ENCODE results near the gene KAT8.

Gene KAT8

GRCh38 chr16:31074814-31075183 is 42.7 kb upstream of the KAT8 start:
- TF ChIP-seq CTCF (IDR thresholded peaks at IDR 0.05; ENCODE audit: unreplicated experiment in 3 of 3), result no peak
- Mint-ChIP-seq H3K27me3 (ENCODE audit: low read depth) (no peaks in the 10 kb centered on the region), H3K4me3 (peak overlapping the region; percentile 95 to 96 (median 95)), H3K27ac (peak overlapping the region; percentile 81 to 92 (median 91)), H3K4me1 (peaks cover 24% of the 10 kb centered on the region), H3K9me3 (no peaks in the 10 kb centered on the region), H3K36me3 (ENCODE audit: low read depth) (peaks cover 30% of the 10 kb centered on the region)

GRCh38 chr16:31076319-31076718 is 41.1 kb upstream of the KAT8 start:
- Mint-ChIP-seq H3K27me3 (ENCODE audit: low read depth) (no peaks in the 10 kb centered on the region), H3K4me3 (peak overlapping the region; percentile 95 to 96 (median 95)), H3K4me1 (peaks cover 24% of the 10 kb centered on the region), H3K36me3 (ENCODE audit: low read depth) (peaks cover 36% of the 10 kb centered on the region), H3K9me3 (no peaks in the 10 kb centered on the region), H3K27ac (no peak overlapping the region)
- TF ChIP-seq CTCF (IDR thresholded peaks at IDR 0.05; ENCODE audit: unreplicated experiment in 3 of 3), result no peak

- no peak overlapping the region for H3K4me3 Mint-ChIP-seq
- no peaks in the 10 kb centered on the region for H3K27me3 Mint-ChIP-seq (ENCODE audit: low read depth)
- H3K4me1 Mint-ChIP-seq, result peaks cover 18% of the 10 kb centered on the region
- H3K27ac Mint-ChIP-seq, result no peak overlapping the region
- TF ChIP-seq CTCF (IDR thresholded peaks at IDR 0.05; ENCODE audit: unreplicated experiment in 3 of 3), result no peak
- H3K36me3 Mint-ChIP-seq (ENCODE audit: low read depth), result peaks cover 36% of the 10 kb centered on the region
- H3K9me3 Mint-ChIP-seq, result no peaks in the 10 kb centered on the region
Measured at GRCh38 chr16:31077024-31077423, 40.4 kb upstream of the KAT8 start.

- no peaks in the 10 kb centered on the region for H3K9me3 Mint-ChIP-seq
- peaks cover 3% of the 10 kb centered on the region for H3K27me3 Mint-ChIP-seq (ENCODE audit: low read depth)
- TF ChIP-seq CTCF (IDR thresholded peaks at IDR 0.05; ENCODE audit: unreplicated experiment in 3 of 3), result no peak
Measured at GRCh38 chr16:31077592-31078396, 39.7 kb upstream of the KAT8 start.

GRCh38 chr16:31078597-31079341 is 38.7 kb upstream of the KAT8 start:
- no peak overlapping the region for H3K27ac Mint-ChIP-seq
- TF ChIP-seq CTCF (IDR thresholded peaks at IDR 0.05; ENCODE audit: unreplicated experiment in 3 of 3), result no peak
- H3K4me3 Mint-ChIP-seq, result peak overlapping the region in 2 of 3 experiments; percentile 17 to 38
- peaks cover 42% of the 10 kb centered on the region for H3K36me3 Mint-ChIP-seq (ENCODE audit: low read depth)
- H3K4me1 Mint-ChIP-seq, result peaks cover 15% of the 10 kb centered on the region
- H3K9me3 Mint-ChIP-seq, result no peaks in the 10 kb centered on the region
- peaks cover 3% of the 10 kb centered on the region for H3K27me3 Mint-ChIP-seq (ENCODE audit: low read depth)

More at GRCh38 chr16:31077592-31078396, 39.7 kb upstream of the KAT8 start:
- H3K27ac Mint-ChIP-seq, result no peak overlapping the region
- H3K4me3 Mint-ChIP-seq, result peak overlapping the region in 1 of 3 experiments; percentile 21
- H3K4me1 Mint-ChIP-seq, result peaks cover 16% of the 10 kb centered on the region
- H3K36me3 Mint-ChIP-seq (ENCODE audit: low read depth), result peaks cover 42% of the 10 kb centered on the region

Data from nephron (organoid).